Small intestine (tissue), 7 donors: Measurements from ENCODE around the gene ADAMTS4. TPM values are rescaled to one million over a fixed set of nuclear protein-coding genes. Genes with fewer than 3 reads are reported as not detected.

Experiments
- DNase-seq, 2 donors: peaks; one replicate each; pipeline versions ENCODE4 v3.0.0 to v3.0.0-alpha.2; 2013
- FAIRE-seq: peaks from 2 replicates; lab custom pipeline; 2012; peaks lifted over from hg19 to GRCh38; lab: Jason Lieb, UNC
- H3K27ac ChIP-seq, 3 donors: one replicate each; pipeline ENCODE4 v1.5.1; 2013; ENCODE audit warnings: low read length in 2 of 3, mild to moderate bottlenecking in 2 of 3, control low read depth in 1 of 3, inconsistent platforms in 1 of 3, low read depth in 1 of 3, moderate library complexity in 1 of 3
- H3K27me3 ChIP-seq, 3 donors: one replicate each; pipeline ENCODE4 v1.6.1; 2013; ENCODE audit warnings: low read length in 3 of 3, inconsistent platforms in 1 of 3; ENCODE audit not compliant: control insufficient read depth in 3 of 3, insufficient read depth in 3 of 3
- H3K36me3 ChIP-seq, 3 donors: one replicate each; pipeline ENCODE4 v1.6.1; 2013; ENCODE audit warnings: low read length in 3 of 3, inconsistent platforms in 1 of 3, low read depth in 1 of 3, mild to moderate bottlenecking in 1 of 3, moderate library complexity in 1 of 3; ENCODE audit not compliant: control insufficient read depth in 3 of 3, insufficient read depth in 2 of 3
- H3K4me1 ChIP-seq, 3 donors: one replicate each; pipeline ENCODE4 v1.6.1; 2013; ENCODE audit warnings: low read length in 2 of 3, inconsistent platforms in 1 of 3, low read depth in 1 of 3, mild to moderate bottlenecking in 1 of 3, moderate library complexity in 1 of 3; ENCODE audit not compliant: control insufficient read depth in 3 of 3, insufficient read depth in 2 of 3
- H3K4me3 ChIP-seq, 3 donors: one replicate each; pipeline ENCODE4 v1.5.1; 2013; ENCODE audit warnings: low read length in 3 of 3, control low read depth in 1 of 3, inconsistent platforms in 1 of 3, low read depth in 1 of 3, mild to moderate bottlenecking in 1 of 3, moderate library complexity in 1 of 3
- H3K9me3 ChIP-seq, 2 donors: one replicate each; pipeline ENCODE4 v1.6.1; 2013; ENCODE audit warnings: low read depth in 1 of 2, low read length in 1 of 2; ENCODE audit not compliant: control insufficient read depth in 2 of 2, insufficient read depth in 1 of 2
- WGBS, 3 donors: extraction: QIAGEN DNeasy Blood & Tissue Kit; methylation state at CpG; one replicate each; pipeline ENCODE4 v1.1.7; 2013; 5-methylcytosine and 5-hydroxymethylcytosine counted together
- polyA plus RNA-seq, 4 donors: library from polyadenylated mRNA; stranded (reverse) in 3 of 4; unstranded in 1 of 4; fragments of 200-250 nt in 3 of 4; fragments of 120-200 nt in 1 of 4; gene quantifications; one replicate each; pipeline versions ENCODE4 v1.2.1 to v1.2.3, GENCODE V29; 2013
- donor health status: healthy with polysubstance abuse.
- donor health status: control.
- donor health status: control.
- donor health status: Bipolar disorder and iron deficiency.
- donor health status: healthy.

The ADAMTS4 gene
- polyA plus RNA-seq, 4 donors, result under 0.01 to 7.9 (median 0.78) TPM

DNA sequence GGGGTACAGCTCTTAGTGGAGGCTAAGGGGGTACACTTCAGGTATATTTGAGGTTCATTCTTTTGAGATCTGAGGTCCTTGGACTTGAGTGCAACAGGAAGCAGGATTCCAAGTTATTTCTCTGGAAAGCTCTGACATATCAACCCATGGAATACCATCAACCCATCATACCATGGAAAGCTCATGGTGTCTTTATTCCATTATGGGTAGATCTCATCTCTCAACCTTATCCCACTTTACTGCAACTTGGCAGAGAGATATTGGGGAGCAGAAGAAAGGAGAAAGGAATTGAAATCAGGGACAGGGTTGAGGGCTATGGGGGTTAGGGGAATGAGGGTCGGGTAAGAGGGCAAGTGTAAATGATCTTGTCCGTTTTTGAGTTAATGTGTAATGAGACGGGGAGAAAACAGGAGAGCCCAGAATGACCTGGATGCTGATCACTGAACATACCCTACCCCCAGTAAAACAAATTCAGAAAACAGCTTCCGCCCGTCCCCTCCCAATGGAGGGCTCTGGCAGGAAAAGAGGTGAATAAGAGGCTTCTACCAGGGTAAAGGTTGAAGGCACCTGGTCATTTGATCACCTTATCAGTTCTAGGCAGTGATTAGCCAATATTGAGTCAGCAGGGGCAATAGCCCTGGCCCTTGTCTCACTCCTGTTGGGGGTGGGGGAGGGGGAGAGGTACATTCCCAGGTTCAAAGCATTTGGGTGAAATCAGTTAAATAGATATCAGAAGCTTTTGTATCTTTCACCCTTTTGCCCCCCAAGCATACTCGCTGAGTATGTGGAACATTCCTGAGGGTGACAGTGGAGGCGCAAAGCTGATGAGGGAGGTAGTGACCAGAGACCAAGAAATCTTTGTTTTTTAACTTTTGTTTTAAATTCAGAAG, 25.2 kb upstream of the ADAMTS4 start:
- no peaks in the 10 kb centered on the region for H3K9me3 ChIP-seq
- peak; percentile 91 for DNase-seq
- WGBS, 3 donors, result 25 to 67% (median 43%) methylated on average over 7 of the region's 7 CpGs
- H3K27me3 ChIP-seq, result no peaks in the 10 kb centered on the region
- H3K36me3 ChIP-seq, result peaks cover under 1 to 16% (median 4%) of the 10 kb centered on the region in 3 donors
- peaks cover 0 to 72% (median 8%) of the 10 kb centered on the region in 3 donors for H3K4me1 ChIP-seq
- peak overlapping the region; percentile 61 to 81 (median 76) for H3K27ac ChIP-seq
- no peak overlapping the region for H3K4me3 ChIP-seq
- no peak for FAIRE-seq

DNA sequence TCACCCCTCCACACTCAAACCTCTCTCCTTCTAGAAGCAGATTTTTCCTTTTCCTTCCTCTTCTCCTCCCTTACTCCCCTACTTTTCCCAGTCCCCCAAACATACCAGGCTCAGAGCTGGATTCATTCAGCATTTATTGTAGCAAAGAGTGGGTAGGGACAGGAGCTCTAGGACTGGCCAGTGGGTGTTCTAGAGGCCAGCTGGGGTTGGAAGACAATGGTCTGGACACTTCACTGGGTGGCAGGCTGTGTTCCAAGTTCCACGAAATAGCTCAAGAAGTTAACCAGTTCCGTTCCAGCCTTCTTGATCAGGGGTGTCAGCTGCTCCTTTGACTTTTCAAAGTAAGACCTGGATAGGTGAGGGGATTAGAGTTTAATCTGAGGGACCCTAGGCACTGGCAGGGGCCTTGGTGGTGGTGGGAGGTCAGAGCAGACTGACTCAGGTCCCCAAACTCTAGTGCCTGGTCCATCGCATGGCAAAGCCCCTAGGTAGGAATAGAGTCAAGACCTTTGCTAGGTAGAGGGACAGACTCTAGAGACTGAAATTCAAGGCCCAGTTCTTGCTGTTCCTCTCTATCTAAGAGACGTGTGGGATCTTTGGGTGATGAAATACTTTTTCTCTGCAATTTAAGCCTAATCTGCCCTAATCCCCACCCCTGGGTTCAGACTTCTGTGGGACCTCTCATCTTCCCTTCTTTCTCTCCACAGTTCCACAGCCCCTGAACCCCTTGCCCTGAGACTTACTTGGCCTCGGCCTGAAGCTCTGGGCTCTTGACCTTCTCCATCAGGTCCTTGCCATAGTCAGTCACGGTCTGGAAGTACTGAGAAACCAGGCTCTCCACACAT, 23.5 kb upstream of the ADAMTS4 start:
- H3K4me1 ChIP-seq, result peaks cover 0 to 72% (median 14%) of the 10 kb centered on the region in 3 donors
- no peaks in the 10 kb centered on the region for H3K9me3 ChIP-seq
- H3K4me3 ChIP-seq, result no peak overlapping the region
- no peaks in the 10 kb centered on the region for H3K27me3 ChIP-seq
- no peaks in the 10 kb centered on the region for H3K36me3 ChIP-seq
- DNase-seq (no peak), FAIRE-seq (no peak)
- H3K27ac ChIP-seq, result no peak overlapping the region
- 80 to 84% (median 83%) methylated on average over 6 of the region's 6 CpGs for WGBS, 3 donors

DNA sequence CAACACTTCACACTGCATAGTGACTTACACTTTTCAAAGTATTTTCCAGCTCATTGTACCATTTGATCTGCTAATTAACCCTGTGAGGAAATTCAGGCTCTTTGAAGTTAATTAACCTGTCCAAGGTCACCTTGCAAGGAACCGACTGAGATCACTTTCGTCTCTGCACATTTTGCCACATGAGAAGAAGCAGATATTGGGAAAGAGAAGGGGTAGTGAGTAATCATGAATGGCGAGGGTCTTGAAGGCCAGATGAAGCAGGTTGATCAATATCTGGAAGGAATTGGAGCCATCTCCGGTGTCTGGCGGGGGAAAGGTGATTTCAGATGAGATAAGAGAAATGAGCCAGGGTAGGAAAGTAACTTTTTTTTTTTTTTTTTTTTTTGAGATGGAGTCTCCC, 21.1 kb upstream of the ADAMTS4 start:
- 76 to 84% (median 81%) methylated on average over 5 of the region's 5 CpGs for WGBS, 3 donors
- Histone ChIP-seq H3K9me3 (no peaks in the 10 kb centered on the region), H3K36me3 (peaks cover 0 to 6% (median 0%) of the 10 kb centered on the region in 3 donors), H3K27ac (peak overlapping the region in 1 of 3 donors; percentile 84), H3K27me3 (no peaks in the 10 kb centered on the region), H3K4me1 (peaks cover 3 to 68% (median 11%) of the 10 kb centered on the region in 3 donors), H3K4me3 (no peak overlapping the region)
- no peak for FAIRE-seq
- no peak for DNase-seq

DNA sequence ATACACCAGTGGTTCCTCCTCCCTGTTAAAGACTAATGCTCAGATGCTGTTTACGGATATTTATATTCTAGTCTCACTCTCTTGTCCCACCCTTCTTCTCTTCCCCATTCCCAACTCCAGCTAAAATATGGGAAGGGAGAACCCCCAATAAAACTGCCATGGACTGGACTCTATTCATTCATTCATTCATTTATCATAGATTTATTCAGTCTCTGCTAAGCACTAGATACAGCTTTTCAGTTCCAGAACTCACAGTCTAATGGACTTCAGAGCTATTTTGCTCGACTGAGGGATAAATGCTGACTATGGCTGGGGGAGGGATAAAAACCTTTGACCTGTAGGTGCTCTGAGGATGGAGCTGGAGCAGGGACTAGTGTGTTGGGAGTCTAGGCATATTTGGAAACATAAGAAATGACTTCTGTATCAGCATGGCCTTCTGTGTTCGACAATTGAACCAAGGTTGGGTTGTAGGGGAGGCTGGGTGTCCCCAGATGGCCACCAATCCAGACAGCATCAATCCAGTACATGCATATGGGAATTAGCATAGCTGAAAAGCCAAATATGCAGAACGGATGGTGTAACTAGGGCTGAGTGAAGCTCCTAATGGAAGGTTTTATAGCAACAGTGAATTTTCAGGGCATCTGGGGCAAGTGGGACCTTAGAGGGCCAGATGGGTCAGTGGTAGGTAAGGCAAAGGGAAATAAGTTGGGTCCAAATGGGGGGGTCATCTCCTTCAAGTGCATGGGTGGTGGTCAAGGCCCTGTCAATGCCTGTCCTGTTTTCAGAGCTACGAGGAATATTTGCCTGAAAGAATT, 20.4 kb upstream of the ADAMTS4 start:
- Histone ChIP-seq H3K27me3 (no peaks in the 10 kb centered on the region), H3K4me1 (peaks cover 3 to 65% (median 10%) of the 10 kb centered on the region in 3 donors), H3K9me3 (no peaks in the 10 kb centered on the region), H3K27ac (peak overlapping the region in 1 of 3 donors; percentile 84), H3K36me3 (peaks cover 0 to 13% (median 3%) of the 10 kb centered on the region in 3 donors), H3K4me3 (no peak overlapping the region)
- 82 to 87% (median 85%) methylated on average over 5 of the region's 5 CpGs for WGBS, 3 donors
- FAIRE-seq (no peak), DNase-seq (peak; percentile 53 to 64)

DNA sequence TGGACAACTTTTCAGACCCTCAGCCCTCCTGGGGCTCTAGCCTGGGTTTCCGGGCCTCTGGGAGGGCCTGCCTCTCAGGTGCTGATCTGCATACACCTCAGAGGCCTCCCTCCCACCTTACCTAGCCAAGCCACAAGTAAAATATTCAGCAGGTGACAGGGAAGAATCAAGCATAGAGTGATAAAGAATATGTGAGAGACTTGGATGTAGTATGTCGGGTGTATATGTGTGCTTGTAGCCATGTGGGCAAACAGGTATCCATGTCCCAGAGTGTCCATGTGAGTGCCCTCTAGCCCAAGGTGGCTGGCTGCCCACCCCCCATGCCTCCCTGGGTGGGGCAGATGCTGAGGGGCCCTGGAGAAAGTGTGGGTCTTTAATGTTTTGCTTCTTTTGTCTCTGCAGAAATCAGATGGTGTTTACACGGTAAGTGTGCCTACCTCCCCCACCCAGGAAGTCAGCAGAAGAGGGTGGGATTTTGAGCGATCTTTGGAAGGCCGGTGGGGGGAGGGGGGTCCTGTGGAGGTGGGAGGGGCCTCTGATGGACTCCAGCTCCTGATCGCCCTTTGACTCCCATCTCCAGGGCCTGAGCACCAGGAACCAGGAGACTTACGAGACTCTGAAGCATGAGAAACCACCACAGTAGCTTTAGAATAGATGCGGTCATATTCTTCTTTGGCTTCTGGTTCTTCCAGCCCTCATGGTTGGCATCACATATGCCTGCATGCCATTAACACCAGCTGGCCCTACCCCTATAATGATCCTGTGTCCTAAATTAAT, 19.6 kb upstream of the ADAMTS4 start:
- no peaks in the 10 kb centered on the region for H3K9me3 ChIP-seq
- no peak overlapping the region for H3K4me3 ChIP-seq
- WGBS, 3 donors, result 48 to 57% (median 55%) methylated on average over 8 of the region's 8 CpGs
- DNase-seq (peak in 1 of 2 donors; percentile 66), FAIRE-seq (no peak)
- H3K4me1 ChIP-seq, result peaks cover 3 to 58% (median 9%) of the 10 kb centered on the region in 3 donors
- H3K27ac ChIP-seq, result peak overlapping the region in 2 of 3 donors; percentile 84
- peaks cover 4 to 21% (median 10%) of the 10 kb centered on the region in 3 donors for H3K36me3 ChIP-seq
- no peaks in the 10 kb centered on the region for H3K27me3 ChIP-seq

DNA sequence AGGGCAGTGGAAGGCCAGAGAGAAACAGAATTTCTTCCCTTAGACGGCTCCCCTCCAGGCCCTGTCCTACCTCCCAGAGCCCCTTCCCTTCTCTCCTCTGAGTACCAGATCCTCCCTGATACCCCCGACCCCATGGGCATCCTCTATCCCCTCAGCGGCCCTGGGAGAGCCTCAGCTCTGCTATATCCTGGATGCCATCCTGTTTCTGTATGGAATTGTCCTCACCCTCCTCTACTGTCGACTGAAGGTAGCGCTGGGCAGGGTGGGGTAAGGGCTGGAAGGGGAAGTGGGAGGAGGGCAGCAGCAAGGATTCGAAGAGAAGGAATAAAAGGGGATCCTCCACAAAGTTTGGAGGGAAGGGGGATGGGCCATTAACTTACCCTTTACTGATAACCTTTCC, 19.0 kb upstream of the ADAMTS4 start:
- DNase-seq, result peak in 1 of 2 donors; percentile 19
- no peaks in the 10 kb centered on the region for H3K27me3 ChIP-seq
- no peaks in the 10 kb centered on the region for H3K9me3 ChIP-seq
- H3K36me3 ChIP-seq, result peaks cover 7 to 27% (median 14%) of the 10 kb centered on the region in 3 donors
- peaks cover 3 to 52% (median 6%) of the 10 kb centered on the region in 3 donors for H3K4me1 ChIP-seq
- H3K4me3 ChIP-seq, result no peak overlapping the region
- peak overlapping the region; percentile 14 to 84 (median 84) for H3K27ac ChIP-seq
- no peak for FAIRE-seq
- 57 to 87% (median 86%) methylated on average over 6 of the region's 6 CpGs for WGBS, 3 donors

DNA sequence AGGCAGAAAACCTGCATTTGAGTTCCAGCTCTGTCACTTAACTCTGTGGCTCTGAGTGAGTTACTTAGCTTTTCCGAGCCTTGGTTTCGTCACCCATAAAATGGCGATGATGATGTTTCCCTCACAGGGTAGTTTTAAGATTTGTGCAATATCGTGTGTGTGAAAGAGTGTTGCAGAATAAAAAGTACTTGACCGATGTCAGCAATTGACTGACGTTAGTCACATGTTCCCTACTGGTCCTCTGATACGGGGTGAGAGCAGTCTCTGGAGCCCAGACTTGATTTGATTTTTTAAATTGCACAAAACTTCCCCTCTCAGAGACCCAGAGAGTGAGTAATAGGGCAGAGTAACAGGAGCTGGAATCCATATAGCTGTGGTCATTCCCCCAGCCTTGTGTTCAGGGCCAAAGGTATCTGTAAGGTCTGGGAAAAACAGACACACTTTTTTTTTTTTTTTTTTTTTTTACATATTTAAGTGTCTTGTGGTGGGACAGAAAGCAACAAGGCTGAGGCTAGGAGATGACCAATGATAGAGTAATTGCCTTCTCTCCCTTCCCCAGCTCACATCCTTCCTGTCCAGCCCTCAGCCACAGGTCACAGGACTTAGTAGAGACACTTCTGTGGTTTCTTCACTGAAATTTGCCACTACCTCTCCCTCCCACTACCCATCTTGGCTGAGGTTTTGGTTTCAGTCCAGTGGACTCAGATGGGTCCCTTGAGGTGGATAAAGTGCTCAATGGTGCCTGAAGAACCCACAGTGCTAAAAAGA, 18.3 kb upstream of the ADAMTS4 start:
- Histone ChIP-seq H3K27ac (peak overlapping the region; percentile 14 to 84 (median 84)), H3K4me1 (peaks cover 3 to 46% (median 6%) of the 10 kb centered on the region in 3 donors), H3K4me3 (no peak overlapping the region), H3K9me3 (no peaks in the 10 kb centered on the region), H3K36me3 (peaks cover 9 to 34% (median 14%) of the 10 kb centered on the region in 3 donors), H3K27me3 (no peaks in the 10 kb centered on the region)
- DNase-seq (peak in 1 of 2 donors; percentile 52), FAIRE-seq (no peak)
- 57 to 64% (median 60%) methylated on average over 7 of the region's 7 CpGs for WGBS, 3 donors
